HG03558 (cell line): ENCODE results near the gene MYLK.

ENCODE experiments used
- ATAC-seq: cut with Tn5 transposase; IDR thresholded peaks from one replicate; pipeline ENCODE4 v1.9.1; 2021; ENCODE audit warnings: moderate number of reproducible peaks; ENCODE audit not compliant: unreplicated experiment; ENCODE audit errors: extremely low read depth

The MYLK gene

GRCh38 chr3:123584988-123585937, 298.9 kb downstream of the MYLK start, which contains the start of gene HACD2:
Gene HACD2 (minus strand): TSS chr3:123585053. CDS start chr3:123585027, 26 bp downstream.
- peak; percentile 68 for ATAC-seq

- peak; percentile 1 for ATAC-seq
Observed at GRCh38 chr3:123584284-123584987, 299.7 kb downstream of the MYLK start.

GRCh38 chr3:123583561-123583960, 300.6 kb downstream of the MYLK start:
- ATAC-seq, result no peak

- no peak for ATAC-seq
Observed at GRCh38 chr3:123582315-123582714, 301.8 kb downstream of the MYLK start.

GRCh38 chr3:123576122-123576521, 308.0 kb downstream of the MYLK start:
- ATAC-seq, result no peak

GRCh38 chr3:123571973-123572365, 312.2 kb downstream of the MYLK start:
- no peak for ATAC-seq

- no peak for ATAC-seq
Observed at GRCh38 chr3:123571264-123571972, 312.7 kb downstream of the MYLK start.

- ATAC-seq, result no peak
Observed at GRCh38 chr3:123568875-123569274, 315.3 kb downstream of the MYLK start.

- no peak for ATAC-seq
Observed at GRCh38 chr3:123568034-123568433, 316.1 kb downstream of the MYLK start.

GRCh38 chr3:123564056-123564455, 320.1 kb downstream of the MYLK start:
- no peak for ATAC-seq

- ATAC-seq, result no peak
Observed at GRCh38 chr3:123562547-123562946, 321.6 kb downstream of the MYLK start.

- ATAC-seq, result no peak
Observed at GRCh38 chr3:123561188-123561587, 322.9 kb downstream of the MYLK start.
